WTC11 (cell line): ENCODE data around the gene LRRC1.

ENCODE experiments used
- CTCF ChIP-seq: fragments of 200-600 bp; IDR thresholded peaks from 2 replicates; pipeline ENCODE4 v1.8.0; 2022; ENCODE audit warnings: antibody characterized with exemption
- USF2 ChIP-seq: sonication (generic); formaldehyde crosslinking; IDR thresholded peaks from 2 replicates; pipeline ENCODE4 v1.8.1; 2023; ENCODE audit warnings: mild to moderate bottlenecking, missing genetic modification reagents, moderate library complexity

GRCh38 chr6:53864781-53865180, 70.0 kb downstream of the LRRC1 start:
- no peak for TF ChIP-seq USF2 (CRISPR knock-in tag)
- no peak for TF ChIP-seq CTCF
